ENCODE measurements around the gene DOCK2.

Gene DOCK2

GRCh38 chr5:169893571-169893970 lies 256.5 kb downstream of the DOCK2 start:
- no peaks in the 10 kb centered on the region for H3K4me1 ChIP-seq (ENCODE audit: control insufficient read depth in 1 of 2, insufficient read depth in 1 of 2, low read depth in 1 of 2, low read length in 1 of 2)
- TF ChIP-seq CTCF (IDR thresholded peaks at IDR 0.05) = no peak
- no peak overlapping the region for H3K4me3 ChIP-seq (ENCODE audit: low read depth in 1 of 2, low read length in 1 of 2)
- no peaks in the 10 kb centered on the region for H3K9me3 ChIP-seq
- no peaks in the 10 kb centered on the region for H3K27me3 ChIP-seq
- peaks cover 14% of the 10 kb centered on the region for H3K36me3 ChIP-seq
- H3K27ac ChIP-seq = no peak overlapping the region

- Histone ChIP-seq H3K36me3 (peaks cover 14% of the 10 kb centered on the region), H3K4me3 (ENCODE audit: low read depth in 1 of 2, low read length in 1 of 2) (no peak overlapping the region), H3K27ac (no peak overlapping the region), H3K4me1 (ENCODE audit: control insufficient read depth in 1 of 2, insufficient read depth in 1 of 2, low read depth in 1 of 2, low read length in 1 of 2) (no peaks in the 10 kb centered on the region), H3K9me3 (no peaks in the 10 kb centered on the region), H3K27me3 (no peaks in the 10 kb centered on the region)
- no peak for TF ChIP-seq CTCF (IDR thresholded peaks at IDR 0.05)
Observed at GRCh38 chr5:169895926-169896325, 258.9 kb downstream of the DOCK2 start.

- TF ChIP-seq CTCF (IDR thresholded peaks at IDR 0.05) = no peak
- Histone ChIP-seq H3K9me3 (no peaks in the 10 kb centered on the region), H3K36me3 (peaks cover 11% of the 10 kb centered on the region)
Observed at GRCh38 chr5:169897481-169897880, 260.4 kb downstream of the DOCK2 start.

GRCh38 chr5:169901896-169902295 lies 264.8 kb downstream of the DOCK2 start:
- Histone ChIP-seq H3K27me3 (no peaks in the 10 kb centered on the region), H3K27ac (no peak overlapping the region), H3K4me3 (ENCODE audit: low read depth in 1 of 2, low read length in 1 of 2) (no peak overlapping the region), H3K36me3 (no peaks in the 10 kb centered on the region), H3K9me3 (no peaks in the 10 kb centered on the region), H3K4me1 (ENCODE audit: control insufficient read depth in 1 of 2, insufficient read depth in 1 of 2, low read depth in 1 of 2, low read length in 1 of 2) (no peaks in the 10 kb centered on the region)
- TF ChIP-seq CTCF (IDR thresholded peaks at IDR 0.05) = no peak

More at GRCh38 chr5:169897481-169897880, 260.4 kb downstream of the DOCK2 start:
- H3K27me3 ChIP-seq = no peaks in the 10 kb centered on the region
- H3K4me3 ChIP-seq (ENCODE audit: low read depth in 1 of 2, low read length in 1 of 2) = no peak overlapping the region
- H3K27ac ChIP-seq = peak overlapping the region; percentile 6
- H3K4me1 ChIP-seq (ENCODE audit: control insufficient read depth in 1 of 2, insufficient read depth in 1 of 2, low read depth in 1 of 2, low read length in 1 of 2) = no peaks in the 10 kb centered on the region

DNA sequence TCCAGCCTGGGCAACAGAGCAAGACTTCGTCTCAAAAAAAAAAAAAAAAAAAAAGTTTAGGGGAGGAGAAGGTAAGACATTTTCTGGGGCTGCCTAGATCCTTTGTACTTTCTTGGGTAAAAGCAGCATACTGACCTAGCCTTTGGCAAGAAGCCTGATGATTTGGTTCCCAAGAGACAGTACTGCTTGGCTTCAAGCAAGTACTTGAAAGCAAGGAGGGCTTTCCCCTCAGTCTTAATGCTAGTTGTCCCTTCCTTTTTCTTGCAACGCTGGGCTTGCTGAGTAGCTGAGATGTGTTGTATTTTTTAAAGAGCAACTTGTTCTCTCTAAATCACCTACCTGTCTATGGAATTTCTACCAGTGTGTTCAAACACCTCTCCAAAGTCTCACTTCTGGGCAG lies 267.0 kb downstream of the DOCK2 start:
- Histone ChIP-seq H3K27me3 (no peaks in the 10 kb centered on the region), H3K27ac (no peak overlapping the region), H3K36me3 (no peaks in the 10 kb centered on the region), H3K9me3 (no peaks in the 10 kb centered on the region), H3K4me3 (ENCODE audit: low read depth in 1 of 2, low read length in 1 of 2) (no peak overlapping the region), H3K4me1 (ENCODE audit: control insufficient read depth in 1 of 2, insufficient read depth in 1 of 2, low read depth in 1 of 2, low read length in 1 of 2) (no peaks in the 10 kb centered on the region)
- TF ChIP-seq CTCF (IDR thresholded peaks at IDR 0.05) = no peak

DNA sequence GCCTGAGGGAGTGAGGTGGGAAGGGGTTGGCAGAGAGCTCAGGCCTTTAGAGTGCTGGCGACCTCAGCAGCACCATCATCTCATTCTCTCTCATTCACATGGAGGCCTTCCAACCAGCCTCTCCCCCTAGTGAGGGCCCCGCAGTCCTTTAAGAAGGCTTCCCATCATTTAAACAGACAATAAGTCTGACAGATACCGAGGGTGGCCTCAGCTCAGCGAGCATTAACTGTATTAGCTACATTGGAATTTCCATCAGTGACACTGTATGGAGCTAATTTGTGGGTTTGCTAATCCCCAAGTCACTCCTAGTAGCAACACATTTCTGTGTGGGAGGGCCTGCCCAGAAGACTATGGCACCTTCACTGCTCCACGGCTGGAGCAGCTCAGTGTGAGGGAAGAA lies 267.4 kb downstream of the DOCK2 start:
- TF ChIP-seq CTCF (IDR thresholded peaks at IDR 0.05) = no peak
- no peaks in the 10 kb centered on the region for H3K9me3 ChIP-seq
- H3K36me3 ChIP-seq = peaks cover 2% of the 10 kb centered on the region
- no peak overlapping the region for H3K4me3 ChIP-seq (ENCODE audit: low read depth in 1 of 2, low read length in 1 of 2)
- no peaks in the 10 kb centered on the region for H3K27me3 ChIP-seq
- H3K4me1 ChIP-seq (ENCODE audit: control insufficient read depth in 1 of 2, insufficient read depth in 1 of 2, low read depth in 1 of 2, low read length in 1 of 2) = no peaks in the 10 kb centered on the region
- peak overlapping the region; percentile 16 for H3K27ac ChIP-seq
